ENCODE measurements around the gene RC3H2. TPM values are rescaled to one million over a fixed set of nuclear protein-coding genes. Genes with fewer than 3 reads are reported as not detected.

RC3H2 gene
- total and polyA plus RNA-seq, 2 of the 8 experiments (the other 6 are each of a cell fraction or from before 2014, with no cell fraction given), result 11.2 to 38.4 TPM

DNA sequence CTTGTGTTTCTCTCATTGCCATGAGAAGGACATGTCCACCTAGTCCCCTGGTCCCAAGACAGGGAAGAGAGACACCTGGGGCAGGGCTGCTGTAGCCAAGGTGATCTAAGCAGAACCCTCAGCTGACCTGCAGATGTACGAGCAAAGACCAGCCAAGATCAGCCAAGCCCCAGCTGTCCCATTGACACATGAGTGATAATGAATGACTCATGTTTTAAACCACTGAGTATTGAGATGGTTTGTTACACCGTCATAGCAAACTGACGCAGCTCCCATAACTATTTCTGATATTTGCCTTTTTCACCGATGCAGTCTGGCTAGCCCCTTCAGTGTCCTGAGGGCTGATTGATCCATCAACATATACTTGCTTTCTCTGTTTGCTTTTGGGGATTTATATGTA, 98.5 kb downstream of the RC3H2 start:
- Histone ChIP-seq H2BK15ac (ENCODE audit: low read length) (no peak overlapping the region), H3K79me2 (ENCODE audit: control insufficient read depth in 1 of 2, insufficient read depth in 2 of 2, low read length in 2 of 2) (no peaks in the 10 kb centered on the region), H4K5ac (ENCODE audit: insufficient read length, low read depth, low read length) (no peak overlapping the region), H3K18ac (ENCODE audit: extremely low read depth, low read length) (no peak overlapping the region), H3K36me3 (ENCODE audit: control insufficient read depth in 2 of 4, insufficient read depth in 4 of 4, low read length in 3 of 4) (no peaks in the 10 kb centered on the region), H3K23ac (ENCODE audit: insufficient read length) (no peak overlapping the region), H2BK20ac (ENCODE audit: low read length) (no peak overlapping the region), H3K27ac (ENCODE audit: low read depth, low read length) (no peak overlapping the region), H4K20me1 (replicated peaks in 1 of 2; ENCODE audit: control insufficient read depth in 1 of 2, insufficient read depth in 2 of 2, low read length in 2 of 2) (no peaks in the 10 kb centered on the region), H3K9me3 (ENCODE audit: insufficient read depth in 2 of 2, low read depth in 1 of 2, low read length in 1 of 2) (peaks cover 29 to 31% of the 10 kb centered on the region in 2 experiments), H4K91ac (replicated peaks; ENCODE audit: insufficient read length, low read length) (no peak overlapping the region), H3K4ac (replicated peaks; ENCODE audit: insufficient read length, low read depth, low read length) (no peak overlapping the region), H3K79me1 (ENCODE audit: low read depth, low read length) (no peaks in the 10 kb centered on the region), H3K56ac (replicated peaks; ENCODE audit: insufficient read length, low read depth, low read length) (no peak overlapping the region), H2BK5ac (ENCODE audit: low read depth, low read length) (no peak overlapping the region), H3K4me3 (ENCODE audit: extremely low read depth in 1 of 4, insufficient read depth in 2 of 4, low read depth in 3 of 4, low read length in 4 of 4) (no peak overlapping the region), H2AFZ (ENCODE audit: low read length) (no peak overlapping the region), H3K23me2 (ENCODE audit: low read depth, low read length) (no peaks in the 10 kb centered on the region), H2BK12ac (ENCODE audit: low read depth, low read length) (no peak overlapping the region), H3K4me1 (replicated peaks in 1 of 4; ENCODE audit: control insufficient read depth in 3 of 4, insufficient read depth in 4 of 4, low read length in 3 of 4) (peaks cover 0 to 3% (median 2%) of the 10 kb centered on the region in 4 experiments; a peak in 4 of 7 replicates), H4K8ac (ENCODE audit: extremely low read depth, insufficient read depth, low read length) (no peak overlapping the region), H3K4me2 (ENCODE audit: insufficient read depth in 1 of 2, low read depth in 2 of 2, low read length in 2 of 2) (no peak overlapping the region), H3K14ac (ENCODE audit: insufficient read length) (no peak overlapping the region), H3K27me3 (replicated peaks in 1 of 4; ENCODE audit: control insufficient read depth in 3 of 4, extremely low read depth in 1 of 4, insufficient read depth in 3 of 4, low read length in 3 of 4) (no peaks in the 10 kb centered on the region), H2AK5ac (ENCODE audit: low read depth, low read length) (no peak overlapping the region), H2BK120ac (replicated peaks; ENCODE audit: low read depth, low read length) (no peak overlapping the region), H3K9ac (replicated peaks in 1 of 4; ENCODE audit: extremely low read depth in 1 of 4, low read depth in 3 of 4, low read length in 3 of 4) (no peak overlapping the region)
- POLR2A ChIA-PET (ENCODE audit: partially characterized antibody), result no interaction called here
- FAIRE-seq, result no peak
- no peak for TF ChIP-seq TCF12 (IDR thresholded peaks at IDR 0.05; ENCODE audit: low read depth, low read length)
- no peak for TF ChIP-seq NANOG (IDR thresholded peaks at IDR 0.05; ENCODE audit: insufficient read depth, low read depth, low read length, poor library complexity, severe bottlenecking)
- TF ChIP-seq TEAD4 (IDR thresholded peaks at IDR 0.05; ENCODE audit: low read depth, low read length), result no peak
- TF ChIP-seq CBX8 (IDR thresholded peaks at IDR 0.05; ENCODE audit: borderline replicate concordance, low read depth, low read length), result no peak
- no peak for TF ChIP-seq EP300 (IDR thresholded peaks at IDR 0.05; ENCODE audit: borderline replicate concordance in 1 of 2, low read depth in 2 of 2, low read length in 2 of 2)
- TF ChIP-seq EGR1 (IDR thresholded peaks at IDR 0.05; ENCODE audit: borderline replicate concordance, low read depth, low read length), result no peak
- no peak for TF ChIP-seq CREB1 (IDR thresholded peaks at IDR 0.05)
- TF ChIP-seq SP1 (IDR thresholded peaks at IDR 0.05; ENCODE audit: low read depth, low read length), result no peak
- no peak for TF ChIP-seq FOSL1 (IDR thresholded peaks at IDR 0.05; ENCODE audit: insufficient read depth, low read depth, low read length)
- no peak for TF ChIP-seq POLR2AphosphoS5 (IDR thresholded peaks at IDR 0.05; ENCODE audit: low read depth, low read length)
- WGBS, 2 experiments (ENCODE audit: extremely low coverage in 1 of 2, insufficient coverage in 1 of 2, insufficient read length in 1 of 2, insufficient replicate concordance in 2 of 2, low coverage in 1 of 2, low lambda C conversion rate in 2 of 2, missing lambda C conversion rate in 1 of 2), result 95% methylated on average over 4 of the region's 4 CpGs; no CpG with 5 or more reads in 1 of the 2 experiments
- DNase-seq (ENCODE audit: low read depth in 1 of 2, low spot score in 2 of 2), result no peak
- CTCF ChIA-PET (ENCODE audit: partially characterized antibody), result interaction anchor here (0.6 to 6.3 kb wide), 5 partner anchors 13 to 683 kb away, joined by 3 to 44 read pairs (median 3); no protein-coding TSS in a partner anchor
